PC-3 (cell line): ENCODE measurements around the gene OR52E2. TPM values are rescaled to one million over a fixed set of nuclear protein-coding genes. Genes with fewer than 3 reads are reported as not detected.

ENCODE experiments used
- ATAC-seq: fragments of 200-7000 bp; cut with Tn5 transposase; 2 replicates; pipeline ENCODE4 v1.9.1; 2020; ENCODE audit warnings: mild to moderate bottlenecking, moderate library complexity
- BruUV-seq: library from RNA; stranded (reverse); fragments of 400-500 nt; replicated peaks from 2 replicates; lab custom pipeline; 2021; lab: Mats Ljungman, UMichigan
- CTCF ChIA-PET: fragments of 300-600 bp; sonication (Branson Sonifier 250); formaldehyde crosslinking; loops from one replicate; lab custom pipeline; 2022; ENCODE audit warnings: antibody characterized with exemption; lab: Charles Lee
- POLR2A ChIA-PET: fragments of 300-600 bp; sonication (Branson Sonifier 250); formaldehyde crosslinking; loops from one replicate; lab custom pipeline; 2022; ENCODE audit warnings: antibody characterized with exemption; ENCODE audit not compliant: unreplicated experiment; lab: Charles Lee
- DNase-seq: peaks from one replicate; pipeline ENCODE4 v3.0.0-alpha.2; 2015
- H2AFZ ChIP-seq: fragments of 300-600 bp; sonication (generic); 2 replicates; pipeline ENCODE4 v1.6.0; 2016; ENCODE audit warnings: antibody characterized with exemption, low read length
- H3F3A ChIP-seq: fragments of 300-600 bp; sonication (generic); one replicate; pipeline ENCODE4 v1.6.0; 2017; ENCODE audit warnings: antibody characterized with exemption, low read length, control low read depth, mild to moderate bottlenecking; ENCODE audit not compliant: unreplicated experiment
- H3K27ac ChIP-seq: fragments of 300-600 bp; sonication (generic); 2 replicates; pipeline ENCODE4 v1.5.1; 2016; ENCODE audit warnings: mild to moderate bottlenecking, low read length
- H3K27me3 ChIP-seq: fragments of 300-600 bp; sonication (generic); 2 replicates; pipeline ENCODE4 v1.6.1; 2016; ENCODE audit warnings: low read length, mixed read lengths
- H3K36me3 ChIP-seq: fragments of 300-600 bp; sonication (generic); 2 replicates; pipeline ENCODE4 v1.6.1; 2016; ENCODE audit warnings: low read depth, mixed run types, low read length, mixed read lengths
- H3K4me1 ChIP-seq: fragments of 300-600 bp; sonication (generic); 2 replicates; pipeline ENCODE4 v1.5.1; 2016; ENCODE audit warnings: low read length; ENCODE audit not compliant: insufficient read depth
- H3K4me2 ChIP-seq: fragments of 300-600 bp; sonication (generic); 2 replicates; pipeline ENCODE4 v1.6.0; 2016; ENCODE audit warnings: low read length
- H3K4me3 ChIP-seq: fragments of 300-600 bp; sonication (generic); 2 replicates; pipeline ENCODE4 v1.5.1; 2016; ENCODE audit warnings: mild to moderate bottlenecking, low read length, mixed read lengths
- H3K79me2 ChIP-seq: fragments of 300-600 bp; sonication (generic); 2 replicates; pipeline ENCODE4 v1.6.1; 2017; ENCODE audit warnings: low read length, mixed read lengths
- H3K9ac ChIP-seq: fragments of 300-600 bp; sonication (generic); 2 replicates; pipeline ENCODE4 v1.6.0; 2016; ENCODE audit warnings: mild to moderate bottlenecking, low read length
- H3K9me2 ChIP-seq: fragments of 300-600 bp; sonication (generic); replicated peaks from 2 replicates; pipeline ENCODE4 v1.6.1; 2016; ENCODE audit warnings: mixed run types, low read length, mixed read lengths
- H3K9me3 ChIP-seq: fragments of 300-600 bp; sonication (generic); 2 replicates; pipeline ENCODE4 v1.6.1; 2016; ENCODE audit warnings: low read length, mixed read lengths
- H4K20me1 ChIP-seq: fragments of 300-600 bp; sonication (generic); 2 replicates; pipeline ENCODE4 v1.6.1; 2016; ENCODE audit warnings: low read length, mixed read lengths
- CTCF ChIP-seq: fragments of 300-600 bp; sonication (generic); conservative IDR thresholded peaks from 2 replicates; pipeline ENCODE4 v1.5.1; 2017; ENCODE audit warnings: antibody characterized with exemption, low read depth, mild to moderate bottlenecking, low read length
- EZH2 ChIP-seq: fragments of 300-600 bp; sonication (generic); IDR thresholded peaks from one replicate; pipeline ENCODE4 v1.6.1; 2017; ENCODE audit warnings: antibody characterized with exemption, mild to moderate bottlenecking, low read length; ENCODE audit not compliant: unreplicated experiment
- EZH2phosphoT487 ChIP-seq: fragments of 300-600 bp; sonication (generic); IDR thresholded peaks from 2 replicates; pipeline ENCODE4 v1.6.1; 2018; ENCODE audit warnings: mild to moderate bottlenecking, antibody characterized with exemption, low read length, borderline replicate concordance
- intact Hi-C: fragments of 100-400 bp; cut with micrococcal nuclease; formaldehyde crosslinking; loops from 2 replicates; pipeline ENCODE4 v1.9.0; 2023
- total RNA-seq: library from RNA; depleted of rRNA; stranded (reverse); fragments of >200 nt; gene quantifications from 2 replicates; pipeline ENCODE4 v1.2.3, GENCODE V29; 2014

OR52E2 gene
- total RNA-seq, 1 experiment from 2014 or later = not detected

- no peak within 1 kb of the TSS for H3K27ac ChIP-seq
- H3K9me3 ChIP-seq = no peaks in the 10 kb centered on the region
- ChIA-PET POLR2A (no interaction called here), CTCF (no interaction called here)
- no peaks in the 10 kb centered on the region for H3K9me2 ChIP-seq
- H3K79me2 ChIP-seq = no peaks in the 10 kb centered on the region
- no peaks in the 10 kb centered on the region for H3F3A ChIP-seq
- DNase-seq (no peak), ATAC-seq (no peak)
- H3K27me3 ChIP-seq = no peaks in the 10 kb centered on the region
- intact Hi-C loops = no loop called here
- no peak within 1 kb of the TSS for H3K9ac ChIP-seq
- no peaks in the 10 kb centered on the region for H4K20me1 ChIP-seq
- no TSS peak for BruUV-seq
- TF ChIP-seq EZH2 = no peak
- no peak for TF ChIP-seq EZH2phosphoT487
- TF ChIP-seq CTCF = no peak
- no peaks in the 10 kb centered on the region for H3K36me3 ChIP-seq
- H3K4me3 ChIP-seq = no peak within 1 kb of the TSS
- no peak within 1 kb of the TSS for H2AFZ ChIP-seq
- H3K4me1 ChIP-seq = no peaks in the 10 kb centered on the region
- H3K4me2 ChIP-seq = no peak within 1 kb of the TSS
Measured at GRCh38 chr11:5046226-5046625, 13.2 kb downstream of the OR52E2 start, which contains the start of gene OR52J3. Gene OR52J3 (plus strand): TSS chr11:5046526. CDS start chr11:5046526, 0 bp downstream.

DNA sequence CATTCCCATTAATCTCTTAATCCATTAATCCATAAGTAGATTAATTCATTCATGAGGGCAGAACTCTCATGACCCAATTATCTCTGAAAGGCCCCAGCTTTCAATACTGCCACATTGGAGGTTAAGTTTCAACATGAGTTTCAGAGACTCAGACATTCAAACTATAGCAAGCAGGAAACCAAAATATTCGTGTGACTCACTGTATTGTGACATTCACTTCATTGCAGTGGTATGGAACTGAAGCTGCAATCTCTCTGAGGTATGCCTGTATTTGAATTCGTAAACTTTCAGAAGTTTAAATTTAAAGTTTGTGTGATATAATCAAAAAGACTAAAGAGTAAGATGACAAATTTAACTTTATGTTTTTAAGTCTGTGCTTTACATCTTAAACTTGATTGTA, 16.0 kb downstream of the OR52E2 start:
- DNase-seq (no peak), ATAC-seq (no peak)
- Histone ChIP-seq H3K4me2 (no peak overlapping the region), H4K20me1 (no peaks in the 10 kb centered on the region), H3K9ac (no peak overlapping the region), H3K4me1 (no peaks in the 10 kb centered on the region), H3K36me3 (no peaks in the 10 kb centered on the region), H3K27me3 (no peaks in the 10 kb centered on the region), H3F3A (no peaks in the 10 kb centered on the region), H3K79me2 (no peaks in the 10 kb centered on the region), H3K9me2 (no peaks in the 10 kb centered on the region), H3K27ac (no peak overlapping the region), H2AFZ (no peak overlapping the region), H3K9me3 (no peaks in the 10 kb centered on the region), H3K4me3 (no peak overlapping the region)
- ChIA-PET POLR2A (no interaction called here), CTCF (no interaction called here)
- BruUV-seq = no TSS peak
- TF ChIP-seq EZH2 (no peak), CTCF (no peak), EZH2phosphoT487 (no peak)
- intact Hi-C loops = no loop called here

DNA sequence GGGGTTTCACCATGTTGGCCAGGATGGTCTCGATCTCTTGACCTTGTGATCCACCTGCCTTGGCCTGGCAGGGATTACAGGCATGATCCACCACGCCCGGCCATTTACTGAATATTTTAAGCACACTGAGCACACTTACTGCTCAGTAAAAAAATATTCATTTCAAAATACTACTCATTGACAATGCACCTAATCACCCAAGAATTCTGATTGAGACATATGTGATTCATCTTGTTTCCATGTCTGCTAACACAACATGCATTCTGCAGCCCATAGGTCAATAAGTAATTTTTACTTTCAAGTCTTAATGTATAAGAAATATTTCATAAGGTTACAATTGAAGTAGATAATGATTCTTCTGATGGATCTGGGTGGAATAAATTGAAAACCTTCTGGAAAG, 17.3 kb downstream of the OR52E2 start:
- ChIA-PET POLR2A (no interaction called here), CTCF (no interaction called here)
- no peaks in the 10 kb centered on the region for H3K9me3 ChIP-seq
- no peak overlapping the region for H3K27ac ChIP-seq
- no peak overlapping the region for H3K4me2 ChIP-seq
- H4K20me1 ChIP-seq = no peaks in the 10 kb centered on the region
- no peaks in the 10 kb centered on the region for H3K36me3 ChIP-seq
- no peak overlapping the region for H3K4me3 ChIP-seq
- H2AFZ ChIP-seq = no peak overlapping the region
- H3K9me2 ChIP-seq = no peaks in the 10 kb centered on the region
- no TSS peak for BruUV-seq
- no peaks in the 10 kb centered on the region for H3F3A ChIP-seq
- H3K27me3 ChIP-seq = no peaks in the 10 kb centered on the region
- DNase-seq (no peak), ATAC-seq (no peak)
- no peak for TF ChIP-seq EZH2
- TF ChIP-seq CTCF = no peak
- TF ChIP-seq EZH2phosphoT487 = no peak
- intact Hi-C loops = no loop called here
- no peak overlapping the region for H3K9ac ChIP-seq
- H3K79me2 ChIP-seq = no peaks in the 10 kb centered on the region
- no peaks in the 10 kb centered on the region for H3K4me1 ChIP-seq
